SIG-M5 treated with dmso at 0.1 percent for 504 hours (cell line): Measurements from ENCODE around the gene CERS5.
"Not testable (repeated sequence)": the region's sequence is repeated elsewhere in the genome, so short reads cannot be mapped to it uniquely, and the experiment has no call there.

Experiments
- DNase-seq: peaks from one replicate; lab custom pipeline; 2025; ENCODE audit not compliant: unreplicated experiment; lab: John Stamatoyannopoulos, UW

CERS5 gene

GRCh38 chr12:50103767-50104321 is 63.3 kb downstream of the CERS5 start, which contains the start of gene GPD1:
TSS of gene GPD1 (plus strand) at chr12:50104008. CDS start at chr12:50104051, 43 bp downstream.
- peak; percentile 22 for DNase-seq

GRCh38 chr12:50103351-50103750 is 63.8 kb downstream of the CERS5 start:
- DNase-seq, result no peak

- no peak for DNase-seq
Measured at GRCh38 chr12:50102646-50103309, 64.4 kb downstream of the CERS5 start.

GRCh38 chr12:50102131-50102531 is 65.0 kb downstream of the CERS5 start:
- DNase-seq, result no peak

- DNase-seq, result peak; percentile 20
Measured at GRCh38 chr12:50101663-50102062, 65.5 kb downstream of the CERS5 start.

- no peak for DNase-seq
Measured at GRCh38 chr12:50100561-50100960, 66.6 kb downstream of the CERS5 start.

GRCh38 chr12:50099302-50100008 is 67.7 kb downstream of the CERS5 start:
- DNase-seq, result no peak

GRCh38 chr12:50097952-50098351 is 69.2 kb downstream of the CERS5 start:
- DNase-seq, result no peak

GRCh38 chr12:50090391-50090790 is 76.8 kb downstream of the CERS5 start:
- DNase-seq, result no peak

GRCh38 chr12:50089730-50090129 is 77.4 kb downstream of the CERS5 start:
- no peak for DNase-seq

- peak; percentile 62 for DNase-seq
Measured at GRCh38 chr12:50088577-50089335, 78.4 kb downstream of the CERS5 start.

- no peak for DNase-seq
Measured at GRCh38 chr12:50087995-50088394, 79.2 kb downstream of the CERS5 start.

- no peak for DNase-seq
Measured at GRCh38 chr12:50087151-50087550, 80.0 kb downstream of the CERS5 start.

GRCh38 chr12:50086148-50086547 is 81.0 kb downstream of the CERS5 start:
- no peak for DNase-seq

- no peak for DNase-seq
Measured at GRCh38 chr12:50085615-50086072, 81.5 kb downstream of the CERS5 start.

- peak; percentile 95 for DNase-seq
Measured at GRCh38 chr12:50084775-50085614, 82.2 kb downstream of the CERS5 start, which contains the start of gene SMARCD1. TSS of gene SMARCD1 (plus strand) at chr12:50085342. CDS start at chr12:50085370, 28 bp downstream.

GRCh38 chr12:50084409-50084774 is 82.8 kb downstream of the CERS5 start:
- DNase-seq, result not testable (repeated sequence)

GRCh38 chr12:50083301-50083700 is 83.9 kb downstream of the CERS5 start:
- no peak for DNase-seq

- no peak for DNase-seq
Measured at GRCh38 chr12:50082644-50083043, 84.5 kb downstream of the CERS5 start.

- no peak for DNase-seq
Measured at GRCh38 chr12:50081096-50081808, 85.9 kb downstream of the CERS5 start.
